CD14-positive monocyte (primary cell): ENCODE data around the gene ZBTB1. TPM values are rescaled to one million over a fixed set of nuclear protein-coding genes. Genes with fewer than 3 reads are reported as not detected.

ENCODE experiments used
- DNase-seq, 3 donors: peaks; one replicate each; pipeline ENCODE4 v3.0.0-alpha.2; 2011 to 2022
- H2AFZ ChIP-seq: 2 replicates; pipeline ENCODE4 v1.6.0; 2012; ENCODE audit warnings: mild to moderate bottlenecking, low read depth, low read length, inconsistent platforms; ENCODE audit not compliant: insufficient read depth, poor library complexity, severe bottlenecking
- H3K27ac ChIP-seq, 2 donors: 1 replicate in 1 of 2; 2 replicates in 1 of 2; pipeline ENCODE4 v1.5.1; 2012 to 2013; ENCODE audit warnings: low read length in 2 of 2, control low read depth in 1 of 2, inconsistent platforms in 1 of 2, low read depth in 1 of 2, mild to moderate bottlenecking in 1 of 2
- H3K27me3 ChIP-seq, 2 donors: one replicate each; pipeline versions ENCODE4 v1.6.0 to v1.6.1; 2011 to 2013; ENCODE audit warnings: low read length in 2 of 2; ENCODE audit not compliant: control insufficient read depth in 2 of 2, insufficient read depth in 2 of 2
- H3K36me3 ChIP-seq, 2 donors: replicated peaks in 1 of 2; 1 replicate in 1 of 2; 2 replicates in 1 of 2; pipeline versions ENCODE4 v1.5.1 to v1.6.1; 2012 to 2013; ENCODE audit warnings: low read length in 2 of 2, control low read depth in 1 of 2, inconsistent platforms in 1 of 2, mild to moderate bottlenecking in 1 of 2; ENCODE audit not compliant: insufficient read depth in 2 of 2, control insufficient read depth in 1 of 2
- H3K4me1 ChIP-seq, 2 donors: 1 replicate in 1 of 2; 2 replicates in 1 of 2; pipeline versions ENCODE4 v1.5.1 to v1.6.1; 2012 to 2013; ENCODE audit warnings: low read length in 2 of 2, control low read depth in 1 of 2, inconsistent platforms in 1 of 2, mild to moderate bottlenecking in 1 of 2, moderate library complexity in 1 of 2; ENCODE audit not compliant: insufficient read depth in 2 of 2, control insufficient read depth in 1 of 2
- H3K4me2 ChIP-seq: replicated peaks from 2 replicates; pipeline ENCODE3; 2012; ENCODE audit warnings: low read length, moderate library complexity, mild to moderate bottlenecking; ENCODE audit not compliant: poor library complexity, severe bottlenecking; ENCODE audit errors: extremely low read depth
- H3K4me3 ChIP-seq, 3 experiments: fragments of 200-600 bp in 1 of 3; sonication (generic) in 1 of 3; replicated peaks in 1 of 3; 1 replicate in 2 of 3; 2 replicates in 1 of 3; pipeline ENCODE4 v1.5.1; 2011 to 2013; ENCODE audit warnings: low read length in 3 of 3, mild to moderate bottlenecking in 3 of 3, control low read depth in 2 of 3, low read depth in 2 of 3, inconsistent platforms in 1 of 3, moderate library complexity in 1 of 3
- H3K79me2 ChIP-seq: 2 replicates; pipeline ENCODE4 v1.6.0; 2012; ENCODE audit warnings: mild to moderate bottlenecking, control low read depth, inconsistent platforms, low read length, moderate library complexity; ENCODE audit not compliant: insufficient read depth
- H3K9ac ChIP-seq: 2 replicates; pipeline ENCODE4 v1.6.0; 2017; ENCODE audit warnings: low read length, mild to moderate bottlenecking; ENCODE audit not compliant: insufficient read depth, poor library complexity, severe bottlenecking
- H3K9me3 ChIP-seq, 2 donors: replicated peaks in 1 of 2; 1 replicate in 1 of 2; 2 replicates in 1 of 2; pipeline versions ENCODE4 v1.5.1 to v1.6.1; 2012 to 2013; ENCODE audit warnings: low read length in 2 of 2, control low read depth in 1 of 2; ENCODE audit not compliant: control insufficient read depth in 1 of 2, insufficient read depth in 1 of 2
- H4K20me1 ChIP-seq: 2 replicates; pipeline ENCODE4 v1.6.0; 2012; ENCODE audit warnings: mild to moderate bottlenecking, low read length, control low read depth, moderate library complexity; ENCODE audit not compliant: insufficient read depth
- H3K27ac Mint-ChIP-seq, 7 donors: one replicate each; pipeline ENCODE4 v1.8.0; 2020; ENCODE audit warnings: mild to moderate bottlenecking in 7 of 7, mixed read lengths in 7 of 7, moderate library complexity in 6 of 7, inconsistent platforms in 2 of 7
- H3K27me3 Mint-ChIP-seq, 3 donors: one replicate each; pipeline ENCODE4 v1.8.0; 2021 to 2022; ENCODE audit warnings: low read depth in 3 of 3, mild to moderate bottlenecking in 3 of 3, mixed read lengths in 3 of 3, moderate library complexity in 3 of 3, inconsistent platforms in 1 of 3
- H3K36me3 Mint-ChIP-seq, 2 donors: one replicate each; pipeline ENCODE4 v1.8.0; 2020; ENCODE audit warnings: mixed read lengths in 2 of 2, inconsistent platforms in 1 of 2, mild to moderate bottlenecking in 1 of 2
- H3K4me1 Mint-ChIP-seq: one replicate; pipeline ENCODE4 v1.8.0; 2020; ENCODE audit warnings: mild to moderate bottlenecking, mixed read lengths
- H3K4me3 Mint-ChIP-seq, 2 donors: one replicate each; pipeline ENCODE4 v1.8.0; 2020; ENCODE audit warnings: mild to moderate bottlenecking in 2 of 2, mixed read lengths in 2 of 2, moderate library complexity in 1 of 2
- H3K9me3 Mint-ChIP-seq, 7 donors: one replicate each; pipeline ENCODE4 v1.8.0; 2020 to 2022; ENCODE audit warnings: mixed read lengths in 7 of 7, mild to moderate bottlenecking in 6 of 7, moderate library complexity in 6 of 7, inconsistent platforms in 2 of 7
- CTCF ChIP-seq: fragments of 200-600 bp; IDR thresholded peaks from one replicate; pipeline ENCODE4 v1.8.0; 2022; ENCODE audit warnings: antibody characterized with exemption, mild to moderate bottlenecking
- WGBS: methylation state at CpG from one replicate; pipeline ENCODE4 v1.1.5; 2013; ENCODE audit warnings: missing lambda C conversion rate; ENCODE audit not compliant: insufficient coverage; 5-methylcytosine and 5-hydroxymethylcytosine counted together
- intact Hi-C, 2 donors: fragments of 100-400 bp; cut with micrococcal nuclease; formaldehyde crosslinking; loops; one replicate each; pipeline versions ENCODE4 v1.15.0 to v1.15.1; 2023
- polyA plus RNA-seq, 3 donors: library from polyadenylated mRNA; depleted of rRNA in 1 of 3; unstranded in 2 of 3; stranded (reverse) in 1 of 3; fragments of 300-500 nt in 2 of 3; fragments of >200 nt in 1 of 3; fragmentation: Illumina TruSeq in 2 of 3; gene quantifications; 1 replicate in 2 of 3; 2 replicates in 1 of 3; pipeline ENCODE4 v1.2.3, GENCODE V29; 2012 to 2021

Gene ZBTB1
- polyA plus RNA-seq, 3 donors, result 27.7 to 45.4 (median 33.4) TPM

GRCh38 chr14:64508215-64508776, 3.7 kb downstream of the ZBTB1 start:
- H3K79me2 ChIP-seq, result peaks cover 85% of the 10 kb centered on the region
- peak in 2 of 3 donors; percentile 11 to 28 for DNase-seq
- H3K27ac Mint-ChIP-seq, result peak overlapping the region in 5 of 7 donors; percentile 47 to 85 (median 69)
- peak overlapping the region; percentile 35 to 47 for H3K4me3 Mint-ChIP-seq
- TF ChIP-seq CTCF, result no peak
- H3K36me3 Mint-ChIP-seq, result no peaks in the 10 kb centered on the region
- H3K9ac ChIP-seq, result no peak overlapping the region
- H2AFZ ChIP-seq, result no peak overlapping the region
- H3K4me3 ChIP-seq, result no peak overlapping the region
- H3K9me3 ChIP-seq, result no peaks in the 10 kb centered on the region
- H3K9me3 Mint-ChIP-seq, result no peaks in the 10 kb centered on the region
- H3K4me2 ChIP-seq, result peak overlapping the region; percentile 2
- H3K27ac ChIP-seq, result no peak overlapping the region
- H3K27me3 ChIP-seq, result no peaks in the 10 kb centered on the region
- H3K4me1 Mint-ChIP-seq, result peaks cover 66% of the 10 kb centered on the region
- intact Hi-C loops, result loop anchor here (5.0 to 10.0 kb wide), 2 partner anchors 34 to 147 kb away; partner anchors contain the start of gene HSPA2 (in 1 of the 2)
- no peaks in the 10 kb centered on the region for H3K36me3 ChIP-seq
- H3K27me3 Mint-ChIP-seq, result peaks cover 0 to 2% (median 2%) of the 10 kb centered on the region in 3 donors
- H3K4me1 ChIP-seq, result peaks cover 57 to 75% of the 10 kb centered on the region in 2 donors
- H4K20me1 ChIP-seq, result peaks cover 83% of the 10 kb centered on the region
- 36% methylated on average over 1 of the region's 1 CpG for WGBS

GRCh38 chr14:64509036-64509435, 4.5 kb downstream of the ZBTB1 start:
- H3K79me2 ChIP-seq, result peaks cover 92% of the 10 kb centered on the region
- no peak overlapping the region for H3K27ac ChIP-seq
- no peak overlapping the region for H2AFZ ChIP-seq
- DNase-seq, result no peak
- intact Hi-C loops, result loop anchor here (5.0 to 10.0 kb wide), 2 partner anchors 33 to 146 kb away; partner anchors contain the start of gene HSPA2 (in 1 of the 2)
- Mint-ChIP-seq H3K9me3 (no peaks in the 10 kb centered on the region), H3K27ac (peak overlapping the region in 1 of 7 donors; percentile 50), H3K36me3 (peaks cover 0 to 2% of the 10 kb centered on the region in 2 donors), H3K4me3 (no peak overlapping the region), H3K27me3 (peaks cover 0 to 2% (median 2%) of the 10 kb centered on the region in 3 donors), H3K4me1 (peaks cover 66% of the 10 kb centered on the region)
- WGBS, result 100% methylated on average over 6 of the region's 8 CpGs
- no peak overlapping the region for H3K9ac ChIP-seq
- no peaks in the 10 kb centered on the region for H3K27me3 ChIP-seq
- TF ChIP-seq CTCF, result no peak
- H3K4me1 ChIP-seq, result peaks cover 57 to 74% of the 10 kb centered on the region in 2 donors
- peaks cover 91% of the 10 kb centered on the region for H4K20me1 ChIP-seq
- H3K4me2 ChIP-seq, result no peak overlapping the region
- no peaks in the 10 kb centered on the region for H3K9me3 ChIP-seq
- H3K4me3 ChIP-seq, result no peak overlapping the region
- no peaks in the 10 kb centered on the region for H3K36me3 ChIP-seq
